H1 (cell line): ENCODE results near the gene VPS13D. TPM values are rescaled to one million over a fixed set of nuclear protein-coding genes. Genes with fewer than 3 reads are reported as not detected.

Source experiments
- CTCF ChIA-PET: fragments of 300-600 bp; sonication (Branson Sonifier 250); formaldehyde crosslinking; loops from one replicate; lab custom pipeline; 2021; ENCODE audit not compliant: partially characterized antibody; lab: Charles Lee
- POLR2A ChIA-PET: fragments of 300-600 bp; sonication (Branson Sonifier 250); formaldehyde crosslinking; loops from one replicate; lab custom pipeline; 2021; ENCODE audit warnings: inconsistent platforms; ENCODE audit not compliant: partially characterized antibody; lab: Charles Lee
- DNase-seq, 2 experiments: peaks; one replicate each; pipeline versions ENCODE4 v3.0.0 to v3.0.0-alpha.2; 2010 to 2022; ENCODE audit warnings: low spot score in 2 of 2, low read depth in 1 of 2, mixed read lengths in 1 of 2
- FAIRE-seq: peaks from 2 replicates; lab custom pipeline; 2011; peaks lifted over from hg19 to GRCh38; lab: Jason Lieb, UNC
- H2AFZ ChIP-seq: 2 replicates; pipeline ENCODE4 v1.8.1; 2012; ENCODE audit warnings: low read length, inconsistent platforms
- H2AK5ac ChIP-seq: 2 replicates; pipeline ENCODE4 v1.6.1; 2013; ENCODE audit warnings: low read depth, low read length
- H2BK120ac ChIP-seq: replicated peaks from 2 replicates; pipeline ENCODE3; 2013; ENCODE audit warnings: low read depth, low read length, inconsistent platforms
- H2BK12ac ChIP-seq: 2 replicates; pipeline ENCODE4 v1.6.1; 2013; ENCODE audit warnings: low read depth, low read length
- H2BK15ac ChIP-seq: 2 replicates; pipeline ENCODE4 v1.6.1; 2013; ENCODE audit warnings: low read length
- H2BK20ac ChIP-seq: 2 replicates; pipeline ENCODE4 v1.6.1; 2013; ENCODE audit warnings: low read length
- H2BK5ac ChIP-seq: 2 replicates; pipeline ENCODE4 v1.6.1; 2013; ENCODE audit warnings: low read depth, low read length
- H3K14ac ChIP-seq: 2 replicates; pipeline ENCODE4 v1.6.1; 2013; ENCODE audit warnings: inconsistent platforms; ENCODE audit not compliant: insufficient read length
- H3K18ac ChIP-seq: 2 replicates; pipeline ENCODE4 v1.6.1; 2013; ENCODE audit warnings: low read length; ENCODE audit errors: extremely low read depth
- H3K23ac ChIP-seq: 2 replicates; pipeline ENCODE4 v1.6.1; 2013; ENCODE audit warnings: inconsistent platforms; ENCODE audit not compliant: insufficient read length
- H3K23me2 ChIP-seq: 2 replicates; pipeline ENCODE4 v1.6.1; 2013; ENCODE audit warnings: low read depth, low read length
- H3K27ac ChIP-seq: 2 replicates; pipeline ENCODE4 v1.6.1; 2011; ENCODE audit warnings: low read depth, low read length, inconsistent platforms
- H3K27me3 ChIP-seq, 4 experiments: replicated peaks in 1 of 4; 1 replicate in 1 of 4; 2 replicates in 3 of 4; pipeline versions ENCODE4 v1.6.1 to v1.8.1; 2011 to 2013; ENCODE audit warnings: low read length in 3 of 4, mild to moderate bottlenecking in 3 of 4, inconsistent platforms in 2 of 4, mixed read lengths in 2 of 4, moderate library complexity in 1 of 4; ENCODE audit not compliant: control insufficient read depth in 3 of 4, insufficient read depth in 3 of 4; ENCODE audit errors: extremely low read depth in 1 of 4
- H3K36me3 ChIP-seq, 4 experiments: 2 replicates each; pipeline versions ENCODE4 v1.6.1 to v1.8.1; 2011 to 2013; ENCODE audit warnings: mild to moderate bottlenecking in 4 of 4, low read length in 3 of 4, moderate library complexity in 2 of 4, control low read depth in 1 of 4, inconsistent platforms in 1 of 4; ENCODE audit not compliant: insufficient read depth in 4 of 4, control insufficient read depth in 2 of 4
- H3K4ac ChIP-seq: replicated peaks from 2 replicates; pipeline ENCODE3; 2013; ENCODE audit warnings: low read length, low read depth, mixed read lengths, inconsistent platforms; ENCODE audit not compliant: insufficient read length
- H3K4me1 ChIP-seq, 4 experiments: replicated peaks in 1 of 4; 1 replicate in 1 of 4; 2 replicates in 3 of 4; pipeline versions ENCODE4 v1.6.1 to v1.8.1; 2011 to 2013; ENCODE audit warnings: low read length in 3 of 4, inconsistent platforms in 2 of 4, mixed read lengths in 1 of 4; ENCODE audit not compliant: insufficient read depth in 4 of 4, control insufficient read depth in 3 of 4
- H3K4me2 ChIP-seq, 2 experiments: 2 replicates each; pipeline versions ENCODE4 v1.6.1 to v1.8.1; 2011 to 2013; ENCODE audit warnings: low read depth in 2 of 2, low read length in 2 of 2, control low read depth in 1 of 2, inconsistent platforms in 1 of 2, mild to moderate bottlenecking in 1 of 2; ENCODE audit not compliant: insufficient read depth in 1 of 2
- H3K4me3 ChIP-seq, 4 experiments: fragments of 200-600, 300-600 bp in 1 of 4; sonication (generic), shearing (Covaris generic), sonication (Bioruptor Twin) in 1 of 4; 2 replicates each; pipeline versions ENCODE4 v1.5.1 to v1.8.1; 2011 to 2016; ENCODE audit warnings: low read length in 4 of 4, low read depth in 3 of 4, control low read depth in 2 of 4, inconsistent platforms in 2 of 4, mild to moderate bottlenecking in 2 of 4, mixed read lengths in 1 of 4, moderate library complexity in 1 of 4; ENCODE audit not compliant: insufficient read depth in 2 of 4; ENCODE audit errors: extremely low read depth in 1 of 4
- H3K56ac ChIP-seq: replicated peaks from 2 replicates; pipeline ENCODE3; 2013; ENCODE audit warnings: low read depth, mild to moderate bottlenecking, mixed read lengths, low read length, inconsistent platforms; ENCODE audit not compliant: insufficient read length
- H3K79me1 ChIP-seq: 2 replicates; pipeline ENCODE4 v1.6.1; 2013; ENCODE audit warnings: low read depth, low read length, control low read depth
- H3K79me2 ChIP-seq, 2 experiments: 2 replicates each; pipeline versions ENCODE4 v1.6.1 to v1.8.1; 2012 to 2013; ENCODE audit warnings: low read length in 2 of 2, mild to moderate bottlenecking in 2 of 2, inconsistent platforms in 1 of 2; ENCODE audit not compliant: insufficient read depth in 2 of 2, control insufficient read depth in 1 of 2
- H3K9ac ChIP-seq, 4 experiments: replicated peaks in 1 of 4; 1 replicate in 1 of 4; 2 replicates in 3 of 4; pipeline versions ENCODE4 v1.6.1 to v1.8.1; 2011 to 2013; ENCODE audit warnings: low read depth in 3 of 4, low read length in 3 of 4, control low read depth in 2 of 4, mild to moderate bottlenecking in 2 of 4, moderate library complexity in 2 of 4, inconsistent platforms in 1 of 4; ENCODE audit errors: extremely low read depth in 1 of 4
- H3K9me3 ChIP-seq, 2 experiments: 2 replicates each; pipeline versions ENCODE4 v1.6.1 to v1.8.1; 2012 to 2013; ENCODE audit warnings: mild to moderate bottlenecking in 2 of 2, moderate library complexity in 2 of 2, control low read depth in 1 of 2, inconsistent platforms in 1 of 2, low read depth in 1 of 2, low read length in 1 of 2, mixed read lengths in 1 of 2; ENCODE audit not compliant: insufficient read depth in 2 of 2
- H4K20me1 ChIP-seq, 2 experiments: replicated peaks in 1 of 2; 2 replicates each; pipeline versions ENCODE3 to v1.8.1; 2011 to 2013; ENCODE audit warnings: inconsistent platforms in 2 of 2, low read length in 2 of 2, mild to moderate bottlenecking in 1 of 2; ENCODE audit not compliant: insufficient read depth in 2 of 2, control insufficient read depth in 1 of 2
- H4K5ac ChIP-seq: 2 replicates; pipeline ENCODE4 v1.6.1; 2013; ENCODE audit warnings: low read length, low read depth, mixed read lengths, inconsistent platforms; ENCODE audit not compliant: insufficient read length
- H4K8ac ChIP-seq: 2 replicates; pipeline ENCODE4 v1.8.0; 2013; ENCODE audit warnings: mild to moderate bottlenecking, moderate library complexity, low read length, inconsistent platforms; ENCODE audit not compliant: insufficient read depth; ENCODE audit errors: extremely low read depth
- H4K91ac ChIP-seq: replicated peaks from 2 replicates; pipeline ENCODE3; 2013; ENCODE audit warnings: low read length, mixed read lengths, inconsistent platforms; ENCODE audit not compliant: insufficient read length
- BRCA1 ChIP-seq: IDR thresholded peaks from 2 replicates; pipeline ENCODE4 v1.6.1; 2012; ENCODE audit warnings: low read depth, low read length, improper control_type of control experiment
- CHD1 ChIP-seq: IDR thresholded peaks from 2 replicates; pipeline ENCODE4 v1.6.1; 2012; ENCODE audit warnings: low read depth, low read length, improper control_type of control experiment
- CREB1 ChIP-seq: IDR thresholded peaks from 2 replicates; pipeline ENCODE4 v1.6.1; 2012; ENCODE audit warnings: inconsistent platforms
- E2F6 ChIP-seq: IDR thresholded peaks from 2 replicates; pipeline ENCODE4 v1.6.1; 2012; ENCODE audit warnings: inconsistent platforms
- KDM1A ChIP-seq: fragments of 200-600, 300-600 bp; sonication (generic); IDR thresholded peaks from 2 replicates; pipeline ENCODE4 v1.7.1; 2016; ENCODE audit warnings: mild to moderate bottlenecking, low read length, borderline replicate concordance
- POU5F1 ChIP-seq: IDR thresholded peaks from 2 replicates; pipeline ENCODE4 v1.6.1; 2011; ENCODE audit warnings: low read depth, mild to moderate bottlenecking, low read length, moderate library complexity
- RXRA ChIP-seq: IDR thresholded peaks from 2 replicates; pipeline ENCODE4 v1.6.1; 2011; ENCODE audit warnings: low read depth, mild to moderate bottlenecking, low read length, moderate library complexity; ENCODE audit not compliant: insufficient read depth
- SIN3A ChIP-seq, 2 experiments: IDR thresholded peaks in 1 of 2; conservative IDR thresholded peaks in 1 of 2; 2 replicates each; pipeline ENCODE4 v1.6.1; 2011 to 2012; ENCODE audit warnings: low read length in 2 of 2, improper control_type of control experiment in 1 of 2, low read depth in 1 of 2, mild to moderate bottlenecking in 1 of 2
- SP4 ChIP-seq: IDR thresholded peaks from 2 replicates; pipeline ENCODE4 v1.6.1; 2012; ENCODE audit warnings: low read length, inconsistent platforms
- WGBS, 2 experiments: shearing (Covaris generic) in 1 of 2; methylation state at CpG; one replicate each; pipeline versions ENCODE4 v1.1.6 to v1.1.7; 2013 to 2015; ENCODE audit warnings: low lambda C conversion rate in 2 of 2, mixed read lengths in 2 of 2, inconsistent platforms in 1 of 2, low coverage in 1 of 2, missing lambda C conversion rate in 1 of 2; ENCODE audit not compliant: insufficient replicate concordance in 2 of 2, insufficient coverage in 1 of 2, insufficient read length in 1 of 2; ENCODE audit errors: extremely low coverage in 1 of 2, missing lambda C conversion rate in 1 of 2; 5-methylcytosine and 5-hydroxymethylcytosine counted together
- polyA plus RNA-seq, 7 experiments: library from polyadenylated mRNA; depleted of rRNA in 3 of 7; stranded (reverse) in 5 of 7; unstranded in 2 of 7; fragments of >200 nt in 5 of 7; fragments of 200-250 nt in 2 of 7; gene quantifications; 1 replicate in 5 of 7; 2 replicates in 1 of 7; 4 replicates in 1 of 7; pipeline versions ENCODE4 v1.2.1 to v1.2.3, GENCODE V29; 2011 to 2013; ENCODE audit warnings: missing spikeins in 2 of 7, mixed read lengths in 2 of 7
- total RNA-seq: library from RNA; stranded (reverse); fragmentation: NEBNext Ultra II Directional; extraction: Animal tissue kit (Norgen Biotek cat#: 25700); gene quantifications from 2 replicates; pipeline ENCODE4 v1.2.1, GENCODE V29; 2021

VPS13D gene
- total and polyA plus RNA-seq, 2 of the 8 experiments (the other 6 are each of a cell fraction or from before 2014, with no cell fraction given) = 10.9 to 31.2 TPM

DNA sequence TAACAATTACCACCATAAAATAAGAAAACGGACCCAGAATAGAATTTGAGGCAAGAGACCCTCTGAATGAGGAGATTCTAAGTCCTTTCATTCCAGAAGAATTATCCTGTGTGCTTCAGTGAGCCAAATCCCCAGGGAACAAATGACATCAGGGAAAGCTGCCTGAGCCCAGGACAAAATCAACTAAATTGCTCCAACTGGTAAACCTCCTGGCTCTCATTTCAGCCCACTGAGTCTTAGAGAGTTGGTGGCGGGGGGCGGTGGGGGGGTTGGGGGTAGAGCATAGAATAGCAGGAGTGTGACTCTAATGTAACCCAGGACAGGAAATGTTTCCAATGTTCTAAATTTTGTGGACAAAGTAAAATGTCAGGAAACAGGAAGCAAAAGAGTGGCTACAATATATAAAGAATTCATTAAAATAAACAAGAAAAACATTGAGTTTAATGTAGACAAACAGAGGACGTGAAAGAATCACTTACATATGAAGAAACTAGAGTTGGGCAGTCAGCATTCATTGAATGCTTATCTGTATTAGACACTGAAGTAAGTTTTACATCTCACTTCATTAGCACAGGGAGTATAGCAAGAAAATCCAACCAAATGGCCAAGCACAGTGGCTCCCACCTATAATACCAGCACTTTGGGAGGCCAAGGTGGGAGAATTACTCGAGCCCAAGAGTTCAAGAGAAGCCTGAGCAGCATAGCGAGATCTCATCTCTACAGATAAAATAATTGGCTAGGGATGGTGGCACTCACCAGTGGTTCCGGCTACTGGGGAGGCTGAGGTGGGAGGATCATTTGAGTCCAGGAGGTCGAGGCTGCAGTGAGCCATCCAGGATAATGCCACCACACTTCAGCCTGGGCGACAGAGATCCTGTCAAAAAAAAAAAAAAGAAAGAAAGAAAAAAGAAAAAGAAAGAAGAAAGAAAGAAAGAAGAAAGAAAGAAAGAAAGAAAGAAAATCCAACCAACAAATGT, 313.1 kb downstream of the VPS13D start:
- Histone ChIP-seq H2BK5ac (no peak overlapping the region), H3K23ac (no peak overlapping the region), H4K8ac (no peak overlapping the region), H3K4me2 (no peak overlapping the region), H4K20me1 (no peaks in the 10 kb centered on the region), H3K23me2 (peaks cover 4% of the 10 kb centered on the region; the same call in 1 of the 2 replicates), H3K14ac (no peak overlapping the region), H2BK120ac (no peak overlapping the region), H2BK20ac (no peak overlapping the region), H2AFZ (no peak overlapping the region), H4K91ac (no peak overlapping the region), H2BK15ac (no peak overlapping the region), H3K9me3 (no peaks in the 10 kb centered on the region), H3K4me1 (peaks cover 0 to 18% (median 9%) of the 10 kb centered on the region in 4 experiments; a peak in 6 of 7 replicates), H2AK5ac (no peak overlapping the region), H2BK12ac (no peak overlapping the region), H3K4ac (no peak overlapping the region), H3K4me3 (no peak overlapping the region), H3K79me1 (no peaks in the 10 kb centered on the region), H4K5ac (no peak overlapping the region), H3K36me3 (no peaks in the 10 kb centered on the region), H3K18ac (no peak overlapping the region), H3K79me2 (no peaks in the 10 kb centered on the region), H3K27me3 (peaks cover 0 to 5% (median 0%) of the 10 kb centered on the region in 4 experiments; a peak in 1 of 7 replicates), H3K27ac (no peak overlapping the region), H3K9ac (no peak overlapping the region), H3K56ac (no peak overlapping the region)
- FAIRE-seq (no peak), DNase-seq (no peak)
- ChIA-PET CTCF (no interaction called here), POLR2A (interaction anchor here (0.6 to 1.0 kb wide), 2 partner anchors 52 to 1392 kb away, joined by 3 read pairs; no protein-coding TSS in a partner anchor)
- 93% methylated on average over 7 of the region's 9 CpGs; no CpG with 5 or more reads in 1 of the 2 experiments for WGBS, 2 experiments
- TF ChIP-seq RXRA = no peak
- TF ChIP-seq CREB1 = no peak
- no peak for TF ChIP-seq SIN3A (conservative IDR thresholded peaks at IDR 0.05 in 1 of 2, IDR thresholded peaks at IDR 0.05 in 1 of 2; ENCODE audit: low read depth in 1 of 2, low read length in 2 of 2)
- TF ChIP-seq SP4 = no peak
- TF ChIP-seq POU5F1 = no peak
- no peak for TF ChIP-seq E2F6
- no peak for TF ChIP-seq BRCA1
- no peak for TF ChIP-seq KDM1A
- TF ChIP-seq CHD1 = no peak
